Right atrium auricular region (tissue), 2 donors: ENCODE data around the gene CALHM1. TPM values are rescaled to one million over a fixed set of nuclear protein-coding genes. Genes with fewer than 3 reads are reported as not detected.

Experiments used
- DNase-seq: peaks from one replicate; pipeline ENCODE4 v3.0.0-alpha.2; 2019; ENCODE audit warnings: low spot score
- H3K27ac ChIP-seq, 2 donors: fragments of 200-600 bp; sonication (generic); 1 replicate in 1 of 2; 2 replicates in 1 of 2; pipeline ENCODE4 v1.5.1; 2016 to 2019
- H3K27me3 ChIP-seq, 2 donors: fragments of 200-600 bp; sonication (generic); one replicate each; pipeline versions ENCODE4 v1.5.1 to v1.6.0; 2017 to 2019
- H3K36me3 ChIP-seq: fragments of 200-600 bp; sonication (generic); one replicate; pipeline ENCODE4 v1.5.1; 2016
- H3K4me1 ChIP-seq, 2 donors: fragments of 200-600 bp; sonication (generic); one replicate each; pipeline versions ENCODE4 v1.5.1 to v1.6.0; 2017 to 2019
- H3K4me3 ChIP-seq, 2 donors: fragments of 200-600 bp; sonication (generic); 1 replicate in 1 of 2; 2 replicates in 1 of 2; pipeline ENCODE4 v1.5.1; 2017 to 2019; ENCODE audit warnings: mild to moderate bottlenecking in 1 of 2, moderate library complexity in 1 of 2
- H3K9me3 ChIP-seq, 2 donors: fragments of 200-600 bp; sonication (generic); one replicate each; pipeline ENCODE4 v1.5.1; 2019
- CTCF ChIP-seq, 2 donors: fragments of 200-600 bp; sonication (generic); IDR thresholded peaks; one replicate each; pipeline ENCODE4 v1.5.1; 2019; ENCODE audit warnings: antibody characterized with exemption in 2 of 2
- total RNA-seq, 2 donors: library from RNA; depleted of rRNA; stranded (reverse); fragments of >200 nt; gene quantifications; one replicate each; pipeline ENCODE4 v1.1.0, GENCODE V29; 2016

CALHM1 gene
- total RNA-seq, 2 donors from 2014 or later: not detected

DNA sequence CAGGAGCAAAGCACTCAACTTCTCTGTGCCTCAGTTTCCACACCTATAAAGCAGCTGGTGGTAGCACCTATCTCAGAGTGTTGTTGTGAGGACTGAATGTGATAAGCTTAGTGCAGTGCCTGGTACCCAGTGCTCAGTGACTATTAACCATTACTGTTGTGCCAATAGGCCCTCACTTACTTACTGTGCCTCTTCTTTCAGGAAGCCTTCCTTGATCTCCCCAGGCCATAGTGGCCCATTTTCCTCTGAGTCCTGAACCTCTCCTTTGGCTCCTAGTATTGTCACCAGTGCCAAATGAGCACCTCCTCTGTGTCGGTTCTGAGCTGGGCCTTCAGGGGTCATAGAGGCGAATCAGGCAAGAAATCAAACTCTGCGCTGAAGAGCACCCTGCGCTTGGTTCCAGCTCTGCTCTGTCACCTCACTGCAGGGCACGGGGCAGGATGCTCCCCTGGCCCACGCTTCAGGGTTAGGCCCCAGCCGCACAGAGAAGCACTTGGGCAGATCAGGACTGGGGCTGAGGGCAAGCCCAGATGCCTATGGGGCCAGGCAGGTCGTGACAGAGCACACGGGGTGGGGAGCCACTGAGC, 2.5 kb downstream of the CALHM1 start:
- peaks cover 0 to 10% of the 10 kb centered on the region in 2 donors for H3K4me1 ChIP-seq
- no peak for TF ChIP-seq CTCF (IDR thresholded peaks at IDR 0.05)
- no peak for DNase-seq
- H3K27me3 ChIP-seq: no peaks in the 10 kb centered on the region
- H3K36me3 ChIP-seq: no peaks in the 10 kb centered on the region
- H3K27ac ChIP-seq: no peak overlapping the region
- no peaks in the 10 kb centered on the region for H3K9me3 ChIP-seq
- no peak overlapping the region for H3K4me3 ChIP-seq

DNA sequence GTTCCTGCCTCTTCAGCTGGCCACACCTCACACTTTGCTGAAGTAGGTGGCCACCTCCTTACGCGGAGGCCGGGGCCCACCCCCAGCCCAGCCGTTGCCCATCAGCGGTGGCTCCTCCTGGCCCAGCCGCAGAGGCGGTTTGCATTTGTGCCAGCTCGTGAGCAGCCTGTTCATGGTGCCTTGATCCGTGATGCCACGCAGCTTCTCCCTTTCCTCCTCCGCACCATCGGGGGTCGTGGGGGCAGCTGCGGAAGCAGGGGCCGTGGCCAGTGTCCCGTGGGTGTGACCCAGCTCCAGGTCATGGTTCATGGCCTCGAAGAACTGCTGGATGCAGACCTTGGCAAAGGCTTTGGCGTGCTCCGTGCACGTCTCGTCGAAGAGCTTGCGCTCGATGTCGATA, 3.5 kb downstream of the CALHM1 start:
- Histone ChIP-seq H3K27ac (no peak overlapping the region), H3K4me1 (peaks cover 0 to 15% of the 10 kb centered on the region in 2 donors), H3K4me3 (no peak overlapping the region), H3K9me3 (no peaks in the 10 kb centered on the region), H3K27me3 (no peaks in the 10 kb centered on the region), H3K36me3 (no peaks in the 10 kb centered on the region)
- no peak for DNase-seq
- no peak for TF ChIP-seq CTCF (IDR thresholded peaks at IDR 0.05)

DNA sequence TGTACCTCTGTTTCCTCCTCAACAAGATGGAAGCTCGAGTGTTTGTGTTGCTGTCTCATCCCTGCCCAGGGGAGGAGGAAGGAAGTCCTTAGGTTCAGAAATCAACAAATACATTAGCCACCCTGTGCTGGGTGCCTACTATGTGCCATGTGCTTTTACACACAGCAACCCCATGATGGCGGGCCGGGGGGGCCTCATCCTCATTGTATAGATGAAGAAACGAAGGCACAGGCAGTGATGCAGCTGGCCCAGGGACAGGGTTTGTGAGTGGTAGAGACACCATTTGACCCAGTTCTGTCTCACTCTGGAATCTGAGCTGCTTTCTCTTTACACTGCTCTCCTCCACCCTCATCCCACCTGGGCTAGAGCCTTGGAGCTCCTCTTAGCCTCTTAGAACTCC, 4.7 kb downstream of the CALHM1 start:
- no peak overlapping the region for H3K4me3 ChIP-seq
- no peak for DNase-seq
- no peak overlapping the region for H3K27ac ChIP-seq
- H3K9me3 ChIP-seq: no peaks in the 10 kb centered on the region
- peaks cover 0 to 27% of the 10 kb centered on the region in 2 donors for H3K4me1 ChIP-seq
- H3K27me3 ChIP-seq: no peaks in the 10 kb centered on the region
- TF ChIP-seq CTCF (IDR thresholded peaks at IDR 0.05): no peak
- H3K36me3 ChIP-seq: peaks cover 10% of the 10 kb centered on the region

- Histone ChIP-seq H3K27ac (peak overlapping the region; percentile 88 to 93), H3K9me3 (no peaks in the 10 kb centered on the region), H3K4me1 (peaks cover 0 to 38% of the 10 kb centered on the region in 2 donors), H3K36me3 (peaks cover 15% of the 10 kb centered on the region), H3K4me3 (peak overlapping the region; percentile 74 to 75), H3K27me3 (no peaks in the 10 kb centered on the region)
- DNase-seq: no peak
- TF ChIP-seq CTCF (IDR thresholded peaks at IDR 0.05): no peak
Observed at GRCh38 chr10:103452506-103453230, 6.0 kb downstream of the CALHM1 start.

DNA sequence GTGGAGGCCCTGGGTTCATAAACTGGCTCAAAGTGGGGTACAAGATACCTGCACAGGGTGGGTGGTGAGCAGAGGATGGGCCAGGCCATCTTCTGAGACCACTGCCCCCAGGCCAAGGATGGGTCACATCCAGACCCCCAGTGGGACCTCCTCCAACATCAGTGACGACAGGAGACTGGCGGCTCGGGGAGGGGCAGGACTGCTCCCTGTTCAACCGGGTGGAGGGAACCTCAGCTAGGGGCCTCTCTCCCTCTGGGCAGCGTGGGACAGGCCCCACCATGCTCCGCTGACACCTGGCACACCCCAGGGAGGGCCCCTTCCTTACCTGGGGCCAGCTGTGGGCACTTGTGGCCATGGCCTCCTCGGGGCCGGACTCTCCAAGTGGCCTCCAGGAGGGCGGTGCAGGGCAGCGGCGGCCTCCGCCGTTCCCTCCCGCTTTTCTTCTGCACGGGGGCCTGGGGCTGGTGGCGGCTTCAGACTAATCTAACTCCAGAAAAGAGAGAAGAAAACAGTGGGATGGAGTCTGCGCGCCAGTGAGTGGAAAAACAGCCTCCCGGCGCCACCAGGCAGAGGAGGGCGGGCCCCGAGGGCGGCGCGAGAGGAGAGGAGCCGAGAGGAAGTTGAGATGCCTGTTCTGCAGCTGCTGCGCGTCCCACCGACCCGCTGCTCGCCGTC, 6.7 kb downstream of the CALHM1 start, which contains the start of gene CALHM2:
Gene CALHM2 (minus strand): TSS at position 540 of the 675 bp plus-strand sequence. CDS start 2,429 bp downstream, outside the sequence.
- H3K27me3 ChIP-seq: no peaks in the 10 kb centered on the region
- peaks cover 22% of the 10 kb centered on the region for H3K36me3 ChIP-seq
- TF ChIP-seq CTCF (IDR thresholded peaks at IDR 0.05): no peak
- H3K4me3 ChIP-seq: peak within 1 kb of the TSS; percentile 74 to 75
- peaks cover 0 to 45% of the 10 kb centered on the region in 2 donors for H3K4me1 ChIP-seq
- peak within 1 kb of the TSS; percentile 88 to 93 for H3K27ac ChIP-seq
- no peaks in the 10 kb centered on the region for H3K9me3 ChIP-seq
- peak; percentile 83 for DNase-seq
